HepG2 (cell line): ENCODE data around the gene PAM16. TPM values are rescaled to one million over a fixed set of nuclear protein-coding genes. Genes with fewer than 3 reads are reported as not detected.

Source experiments
- AGO1 ChIP-seq: fragments of 200-400 bp; formaldehyde crosslinking; IDR thresholded peaks from 2 replicates; pipeline ENCODE4 v1.6.1; 2017; ENCODE audit warnings: mild to moderate bottlenecking, low read depth, low read length, moderate library complexity; ENCODE audit not compliant: poor library complexity, severe bottlenecking
- HMG20A ChIP-seq: IDR thresholded peaks from 2 replicates; pipeline ENCODE4 v1.6.1; 2016; ENCODE audit warnings: borderline replicate concordance
- SIN3B ChIP-seq: fragments of 150-350 bp; IDR thresholded peaks from 2 replicates; pipeline ENCODE4 v1.6.1; 2014; ENCODE audit warnings: low read length
- SMARCE1 ChIP-seq: fragments of 450-650 bp; IDR thresholded peaks from 2 replicates; pipeline ENCODE4 v1.6.1; 2017; ENCODE audit warnings: borderline replicate concordance
- ZBTB8A ChIP-seq: sonication (generic); formaldehyde crosslinking; IDR thresholded peaks from 2 replicates; pipeline ENCODE4 v1.4.0; 2020; ENCODE audit warnings: mild to moderate bottlenecking, low read depth, missing genetic modification reagents, borderline replicate concordance
- ZNF841 ChIP-seq: sonication (generic); formaldehyde crosslinking; IDR thresholded peaks from 2 replicates; pipeline ENCODE4 v1.8.1; 2023; ENCODE audit warnings: missing genetic modification reagents, borderline replicate concordance
- polyA plus RNA-seq, 8 experiments: library from polyadenylated mRNA; depleted of rRNA in 3 of 8; stranded (reverse) in 7 of 8; unstranded in 1 of 8; fragments of >200 nt; fragmentation: Illumina TruSeq in 4 of 8; extraction: Trizol in 4 of 8; gene quantifications; 2 replicates each; pipeline versions ENCODE4 v1.2.1 to v1.2.3, GENCODE V29; 2011 to 2016; ENCODE audit warnings: low read depth in 4 of 8, missing spikeins in 1 of 8, mixed read lengths in 1 of 8; ENCODE audit not compliant: insufficient read depth in 1 of 8
- total RNA-seq, 5 experiments: library from RNA; depleted of rRNA; stranded (reverse); fragments of >200 nt; fragmentation: Illumina TruSeq; extraction: Trizol; gene quantifications; 2 replicates each; pipeline ENCODE4 v1.2.3, GENCODE V29; 2016; ENCODE audit warnings: low read depth in 1 of 5
- TF ChIP-seq, protein P1 (sequence below): sonication (generic); formaldehyde crosslinking; IDR thresholded peaks from 2 replicates; pipeline ENCODE4 v1.5.0; 2020; ENCODE audit warnings: missing genetic modification reagents
- TF ChIP-seq, protein P2 (sequence below): sonication (generic); formaldehyde crosslinking; IDR thresholded peaks from 2 replicates; pipeline ENCODE4 v1.5.1; 2020; ENCODE audit warnings: missing genetic modification reagents, mild to moderate bottlenecking, borderline replicate concordance
- TF ChIP-seq, protein P3 (sequence below): sonication (generic); formaldehyde crosslinking; IDR thresholded peaks from 2 replicates; pipeline ENCODE4 v1.8.0; 2023; ENCODE audit warnings: mild to moderate bottlenecking, missing genetic modification reagents
- TF ChIP-seq, protein P4 (sequence below), 2 experiments: fragments of 450-650 bp in 1 of 2; sonication (generic) in 1 of 2; formaldehyde crosslinking in 1 of 2; IDR thresholded peaks; 2 replicates each; pipeline versions ENCODE4 v1.6.1 to v1.8.0; 2016 to 2022; ENCODE audit warnings: antibody characterized with exemption in 1 of 2, mild to moderate bottlenecking in 1 of 2, missing genetic modification reagents in 1 of 2

The PAM16 gene
- total and polyA plus RNA-seq, 2 of the 13 experiments (the other 11 are each of a cell fraction or from before 2014, with no cell fraction given) = 51.5 to 51.8 TPM

DNA sequence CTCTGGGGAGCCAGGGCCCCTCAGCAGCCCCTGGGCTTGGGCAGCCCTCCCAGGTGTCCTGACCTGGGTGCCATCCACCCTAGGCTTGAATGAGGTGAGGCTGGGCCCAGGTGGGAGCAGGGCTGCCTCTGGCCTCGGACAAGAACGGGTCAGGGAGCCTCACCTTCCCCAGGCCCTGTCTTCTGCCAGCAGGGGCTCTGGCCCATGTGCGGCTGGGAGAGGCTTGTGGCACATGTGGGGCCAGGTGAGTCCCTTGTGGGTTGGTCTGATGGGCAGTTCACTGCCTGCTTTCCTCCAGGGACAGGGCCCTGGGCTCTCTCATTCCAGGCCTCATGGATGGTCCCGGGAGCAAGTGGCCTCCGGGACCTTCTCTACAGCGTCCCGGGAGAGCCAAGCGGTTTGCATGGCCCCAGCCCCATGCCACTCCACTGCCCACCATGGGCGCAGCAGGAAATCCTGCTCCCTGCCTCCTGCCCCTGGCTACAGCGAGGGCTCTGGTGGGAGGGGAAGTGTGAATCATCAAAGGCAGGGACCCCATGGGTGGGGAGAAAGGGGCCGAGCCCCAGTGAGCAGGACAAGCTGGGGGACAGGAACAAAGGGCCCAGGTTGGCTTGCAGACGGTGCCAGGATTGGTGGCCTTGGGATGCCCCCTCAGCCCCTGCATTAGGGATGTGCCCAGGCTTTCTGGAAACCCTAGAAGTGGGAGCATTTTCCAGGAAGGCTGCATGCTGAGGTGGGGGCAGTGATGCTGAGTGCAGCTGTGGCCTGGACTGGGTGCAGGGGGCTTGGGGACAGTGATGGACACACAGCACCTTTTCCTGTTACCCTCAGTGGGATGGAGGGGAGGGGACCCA, 32.7 kb upstream of the PAM16 start (continued):
- TF ChIP-seq SIN3B (no peak), ZNF841 (CRISPR knock-in tag) (no peak), SMARCE1 (no peak), HMG20A (CRISPR knock-in tag) (no peak), AGO1 (peak; percentile 98), ZBTB8A (CRISPR knock-in tag) (no peak)
- TF ChIP-seq, protein P1, sequence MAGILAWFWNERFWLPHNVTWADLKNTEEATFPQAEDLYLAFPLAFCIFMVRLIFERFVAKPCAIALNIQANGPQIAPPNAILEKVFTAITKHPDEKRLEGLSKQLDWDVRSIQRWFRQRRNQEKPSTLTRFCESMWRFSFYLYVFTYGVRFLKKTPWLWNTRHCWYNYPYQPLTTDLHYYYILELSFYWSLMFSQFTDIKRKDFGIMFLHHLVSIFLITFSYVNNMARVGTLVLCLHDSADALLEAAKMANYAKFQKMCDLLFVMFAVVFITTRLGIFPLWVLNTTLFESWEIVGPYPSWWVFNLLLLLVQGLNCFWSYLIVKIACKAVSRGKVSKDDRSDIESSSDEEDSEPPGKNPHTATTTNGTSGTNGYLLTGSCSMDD (CRISPR knock-in tag) = no peak
- TF ChIP-seq, protein P2, sequence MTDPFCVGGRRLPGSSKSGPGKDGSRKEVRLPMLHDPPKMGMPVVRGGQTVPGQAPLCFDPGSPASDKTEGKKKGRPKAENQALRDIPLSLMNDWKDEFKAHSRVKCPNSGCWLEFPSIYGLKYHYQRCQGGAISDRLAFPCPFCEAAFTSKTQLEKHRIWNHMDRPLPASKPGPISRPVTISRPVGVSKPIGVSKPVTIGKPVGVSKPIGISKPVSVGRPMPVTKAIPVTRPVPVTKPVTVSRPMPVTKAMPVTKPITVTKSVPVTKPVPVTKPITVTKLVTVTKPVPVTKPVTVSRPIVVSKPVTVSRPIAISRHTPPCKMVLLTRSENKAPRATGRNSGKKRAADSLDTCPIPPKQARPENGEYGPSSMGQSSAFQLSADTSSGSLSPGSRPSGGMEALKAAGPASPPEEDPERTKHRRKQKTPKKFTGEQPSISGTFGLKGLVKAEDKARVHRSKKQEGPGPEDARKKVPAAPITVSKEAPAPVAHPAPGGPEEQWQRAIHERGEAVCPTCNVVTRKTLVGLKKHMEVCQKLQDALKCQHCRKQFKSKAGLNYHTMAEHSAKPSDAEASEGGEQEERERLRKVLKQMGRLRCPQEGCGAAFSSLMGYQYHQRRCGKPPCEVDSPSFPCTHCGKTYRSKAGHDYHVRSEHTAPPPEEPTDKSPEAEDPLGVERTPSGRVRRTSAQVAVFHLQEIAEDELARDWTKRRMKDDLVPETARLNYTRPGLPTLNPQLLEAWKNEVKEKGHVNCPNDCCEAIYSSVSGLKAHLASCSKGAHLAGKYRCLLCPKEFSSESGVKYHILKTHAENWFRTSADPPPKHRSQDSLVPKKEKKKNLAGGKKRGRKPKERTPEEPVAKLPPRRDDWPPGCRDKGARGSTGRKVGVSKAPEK (CRISPR knock-in tag) = no peak
- TF ChIP-seq, protein P3, sequence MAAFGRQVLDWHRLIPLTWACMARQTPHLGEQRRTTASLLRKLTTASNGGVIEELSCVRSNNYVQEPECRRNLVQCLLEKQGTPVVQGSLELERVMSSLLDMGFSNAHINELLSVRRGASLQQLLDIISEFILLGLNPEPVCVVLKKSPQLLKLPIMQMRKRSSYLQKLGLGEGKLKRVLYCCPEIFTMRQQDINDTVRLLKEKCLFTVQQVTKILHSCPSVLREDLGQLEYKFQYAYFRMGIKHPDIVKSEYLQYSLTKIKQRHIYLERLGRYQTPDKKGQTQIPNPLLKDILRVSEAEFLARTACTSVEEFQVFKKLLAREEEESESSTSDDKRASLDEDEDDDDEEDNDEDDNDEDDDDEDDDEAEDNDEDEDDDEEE (CRISPR knock-in tag) = no peak
- TF ChIP-seq, protein P4, sequence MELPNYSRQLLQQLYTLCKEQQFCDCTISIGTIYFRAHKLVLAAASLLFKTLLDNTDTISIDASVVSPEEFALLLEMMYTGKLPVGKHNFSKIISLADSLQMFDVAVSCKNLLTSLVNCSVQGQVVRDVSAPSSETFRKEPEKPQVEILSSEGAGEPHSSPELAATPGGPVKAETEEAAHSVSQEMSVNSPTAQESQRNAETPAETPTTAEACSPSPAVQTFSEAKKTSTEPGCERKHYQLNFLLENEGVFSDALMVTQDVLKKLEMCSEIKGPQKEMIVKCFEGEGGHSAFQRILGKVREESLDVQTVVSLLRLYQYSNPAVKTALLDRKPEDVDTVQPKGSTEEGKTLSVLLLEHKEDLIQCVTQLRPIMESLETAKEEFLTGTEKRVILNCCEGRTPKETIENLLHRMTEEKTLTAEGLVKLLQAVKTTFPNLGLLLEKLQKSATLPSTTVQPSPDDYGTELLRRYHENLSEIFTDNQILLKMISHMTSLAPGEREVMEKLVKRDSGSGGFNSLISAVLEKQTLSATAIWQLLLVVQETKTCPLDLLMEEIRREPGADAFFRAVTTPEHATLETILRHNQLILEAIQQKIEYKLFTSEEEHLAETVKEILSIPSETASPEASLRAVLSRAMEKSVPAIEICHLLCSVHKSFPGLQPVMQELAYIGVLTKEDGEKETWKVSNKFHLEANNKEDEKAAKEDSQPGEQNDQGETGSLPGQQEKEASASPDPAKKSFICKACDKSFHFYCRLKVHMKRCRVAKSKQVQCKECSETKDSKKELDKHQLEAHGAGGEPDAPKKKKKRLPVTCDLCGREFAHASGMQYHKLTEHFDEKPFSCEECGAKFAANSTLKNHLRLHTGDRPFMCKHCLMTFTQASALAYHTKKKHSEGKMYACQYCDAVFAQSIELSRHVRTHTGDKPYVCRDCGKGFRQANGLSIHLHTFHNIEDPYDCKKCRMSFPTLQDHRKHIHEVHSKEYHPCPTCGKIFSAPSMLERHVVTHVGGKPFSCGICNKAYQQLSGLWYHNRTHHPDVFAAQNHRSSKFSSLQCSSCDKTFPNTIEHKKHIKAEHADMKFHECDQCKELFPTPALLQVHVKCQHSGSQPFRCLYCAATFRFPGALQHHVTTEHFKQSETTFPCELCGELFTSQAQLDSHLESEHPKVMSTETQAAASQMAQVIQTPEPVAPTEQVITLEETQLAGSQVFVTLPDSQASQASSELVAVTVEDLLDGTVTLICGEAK (IDR thresholded peaks at IDR 0.05) = no peak
- TF ChIP-seq, protein P4 (CRISPR knock-in tag; IDR thresholded peaks at IDR 0.05) = no peak
